BJ (cell line): ENCODE data around the gene BCAS4. TPM values are rescaled to one million over a fixed set of nuclear protein-coding genes. Genes with fewer than 3 reads are reported as not detected.
A peak's percentile ranks its signal among the peaks of the same experiment; 100 is the strongest.

ENCODE experiments used
- CTCF ChIA-PET: fragments of 350-600 bp; formaldehyde crosslinking; extraction: SDS; loops from one replicate; lab custom pipeline; 2021; ENCODE audit warnings: antibody characterized with exemption, inconsistent platforms; lab: Yijun Ruan, JAX
- POLR2A ChIA-PET: fragments of 300-600 bp; sonication (Branson Sonifier 250); formaldehyde crosslinking; extraction: SDS; loops from one replicate; lab custom pipeline; 2021; ENCODE audit warnings: antibody characterized with exemption; lab: Charles Lee
- DNase-seq: peaks from one replicate; pipeline ENCODE4 v3.0.0-alpha.2; 2011; ENCODE audit warnings: low read depth
- H3K27me3 ChIP-seq: 2 replicates; pipeline ENCODE4 v1.6.0; 2011; ENCODE audit warnings: low read length; ENCODE audit not compliant: control insufficient read depth, insufficient read depth
- H3K36me3 ChIP-seq: 2 replicates; pipeline ENCODE4 v1.5.1; 2011; ENCODE audit warnings: low read length; ENCODE audit not compliant: control insufficient read depth, insufficient read depth
- H3K4me3 ChIP-seq: 2 replicates; pipeline ENCODE4 v1.5.1; 2011; ENCODE audit warnings: low read depth, mild to moderate bottlenecking, control low read depth, low read length
- polyA plus RNA-seq: library from polyadenylated mRNA; depleted of rRNA; stranded (reverse); fragments of >200 nt; gene quantifications from 2 replicates; pipeline ENCODE4 v1.2.3, GENCODE V29; 2011
- TF ChIP-seq, protein P1 (sequence below): IDR thresholded peaks from 2 replicates; pipeline ENCODE4 v1.5.1; 2011; ENCODE audit warnings: low read depth, mild to moderate bottlenecking, control low read depth, inconsistent platforms, low read length, moderate library complexity; ENCODE audit not compliant: insufficient read depth

The BCAS4 gene
- polyA plus RNA-seq, 1 experiment, result 31.6 TPM

DNA sequence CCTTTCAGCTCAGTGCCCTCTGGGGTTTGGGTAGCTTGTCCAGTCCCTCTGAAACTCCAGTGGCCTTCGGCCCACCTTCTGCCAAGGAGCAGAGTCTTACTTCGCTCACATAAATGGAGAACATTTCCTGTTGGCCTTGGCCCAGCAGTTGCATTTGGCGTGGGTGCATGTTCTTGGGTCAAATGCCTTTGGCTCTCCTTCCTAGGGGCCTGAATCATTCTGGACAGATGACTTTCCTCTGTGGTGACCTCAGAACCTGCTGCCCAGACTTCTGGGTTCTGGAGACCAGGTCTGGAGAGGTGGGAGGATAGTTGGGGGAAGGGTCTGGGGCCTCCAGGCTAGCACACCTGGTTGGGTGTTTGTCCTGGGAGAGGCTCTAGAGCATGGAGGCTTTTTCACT is 29.3 kb downstream of the BCAS4 start:
- ChIA-PET POLR2A (no interaction called here), CTCF (interaction anchor here (1.0 to 4.4 kb wide), 7 partner anchors 9 to 105 kb away, joined by 3 to 33 read pairs (median 3); partner anchors contain the start of gene BCAS4)
- Histone ChIP-seq H3K36me3 (no peaks in the 10 kb centered on the region; the same call in 1 of the 2 replicates), H3K27me3 (no peaks in the 10 kb centered on the region), H3K4me3 (no peak overlapping the region)
- peak; percentile 64 for DNase-seq
- TF ChIP-seq, protein P1, sequence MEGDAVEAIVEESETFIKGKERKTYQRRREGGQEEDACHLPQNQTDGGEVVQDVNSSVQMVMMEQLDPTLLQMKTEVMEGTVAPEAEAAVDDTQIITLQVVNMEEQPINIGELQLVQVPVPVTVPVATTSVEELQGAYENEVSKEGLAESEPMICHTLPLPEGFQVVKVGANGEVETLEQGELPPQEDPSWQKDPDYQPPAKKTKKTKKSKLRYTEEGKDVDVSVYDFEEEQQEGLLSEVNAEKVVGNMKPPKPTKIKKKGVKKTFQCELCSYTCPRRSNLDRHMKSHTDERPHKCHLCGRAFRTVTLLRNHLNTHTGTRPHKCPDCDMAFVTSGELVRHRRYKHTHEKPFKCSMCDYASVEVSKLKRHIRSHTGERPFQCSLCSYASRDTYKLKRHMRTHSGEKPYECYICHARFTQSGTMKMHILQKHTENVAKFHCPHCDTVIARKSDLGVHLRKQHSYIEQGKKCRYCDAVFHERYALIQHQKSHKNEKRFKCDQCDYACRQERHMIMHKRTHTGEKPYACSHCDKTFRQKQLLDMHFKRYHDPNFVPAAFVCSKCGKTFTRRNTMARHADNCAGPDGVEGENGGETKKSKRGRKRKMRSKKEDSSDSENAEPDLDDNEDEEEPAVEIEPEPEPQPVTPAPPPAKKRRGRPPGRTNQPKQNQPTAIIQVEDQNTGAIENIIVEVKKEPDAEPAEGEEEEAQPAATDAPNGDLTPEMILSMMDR, result no peak

DNA sequence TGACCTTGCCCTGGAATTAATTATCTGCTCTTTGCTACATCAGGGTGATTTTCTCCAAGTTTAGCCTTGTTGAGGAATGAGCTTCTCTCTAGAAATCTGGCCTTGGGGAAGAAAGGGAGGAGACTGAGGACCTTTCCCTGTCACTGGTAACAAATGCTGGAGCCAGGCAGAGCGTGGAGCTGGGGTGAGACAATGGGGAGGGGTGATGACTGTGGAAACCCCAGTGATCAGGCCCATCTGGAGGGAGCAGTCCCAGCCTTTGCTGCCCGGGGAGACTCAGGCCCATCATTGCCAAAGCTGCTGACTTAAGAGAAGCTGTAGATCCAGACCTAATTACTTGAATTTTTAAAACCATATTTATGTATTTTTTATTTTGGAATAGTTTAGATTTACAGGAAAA is 31.3 kb downstream of the BCAS4 start:
- Histone ChIP-seq H3K4me3 (no peak overlapping the region), H3K27me3 (no peaks in the 10 kb centered on the region), H3K36me3 (peaks cover 2% of the 10 kb centered on the region; the same call in 1 of the 2 replicates)
- DNase-seq, result no peak
- ChIA-PET CTCF (interaction anchor here (1.2 to 1.7 kb wide), 4 partner anchors 31 to 104 kb away, joined by 4 to 11 read pairs (median 4); partner anchors contain the start of gene BCAS4), POLR2A (interaction anchor here (0.6 kb wide), 1 partner anchor 9 kb away, joined by 15 read pairs; no protein-coding TSS in a partner anchor)
- TF ChIP-seq, protein P1, result no peak

- ChIA-PET POLR2A (no interaction called here), CTCF (interaction anchor here (0.9 to 1.3 kb wide), 3 partner anchors 9 to 103 kb away, joined by 3 to 4 read pairs (median 3); partner anchors contain the start of gene ADNP)
Measured at GRCh38 chr20:50828363-50829136, 33.7 kb downstream of the BCAS4 start.

DNA sequence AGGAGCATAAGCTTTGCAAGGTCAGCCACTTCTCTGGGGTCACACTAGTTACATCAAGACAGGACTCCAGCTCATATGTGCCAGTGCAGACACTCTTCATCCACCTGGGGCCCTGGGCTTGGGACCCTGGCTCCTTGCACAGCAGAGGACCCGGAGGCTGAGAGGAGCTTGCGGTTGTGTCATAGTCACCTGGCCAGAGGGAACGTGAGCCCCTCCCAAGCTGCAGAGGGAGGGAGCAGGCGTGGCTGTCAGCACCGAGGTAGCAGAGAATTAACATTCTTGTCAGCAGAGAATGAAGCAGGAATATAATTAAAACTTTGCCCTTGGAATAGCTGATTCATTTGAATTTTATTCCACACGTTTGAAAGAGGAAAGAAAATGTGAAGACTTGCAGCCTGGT is 36.8 kb downstream of the BCAS4 start:
- ChIA-PET POLR2A (no interaction called here), CTCF (interaction anchor here (1.1 to 1.8 kb wide), 2 partner anchors 12 to 37 kb away, joined by 3 to 6 read pairs; partner anchors contain the start of gene BCAS4)
- no peaks in the 10 kb centered on the region for H3K27me3 ChIP-seq
- TF ChIP-seq, protein P1, result no peak
- H3K4me3 ChIP-seq, result no peak overlapping the region
- DNase-seq, result no peak
- peaks cover 3% of the 10 kb centered on the region for H3K36me3 ChIP-seq

More at GRCh38 chr20:50828363-50829136, 33.7 kb downstream of the BCAS4 start:
- TF ChIP-seq, protein P1, result no peak
- H3K36me3 ChIP-seq, result peaks cover 3% of the 10 kb centered on the region
- no peak for DNase-seq
- H3K27me3 ChIP-seq, result no peaks in the 10 kb centered on the region
- H3K4me3 ChIP-seq, result no peak overlapping the region

DNA sequence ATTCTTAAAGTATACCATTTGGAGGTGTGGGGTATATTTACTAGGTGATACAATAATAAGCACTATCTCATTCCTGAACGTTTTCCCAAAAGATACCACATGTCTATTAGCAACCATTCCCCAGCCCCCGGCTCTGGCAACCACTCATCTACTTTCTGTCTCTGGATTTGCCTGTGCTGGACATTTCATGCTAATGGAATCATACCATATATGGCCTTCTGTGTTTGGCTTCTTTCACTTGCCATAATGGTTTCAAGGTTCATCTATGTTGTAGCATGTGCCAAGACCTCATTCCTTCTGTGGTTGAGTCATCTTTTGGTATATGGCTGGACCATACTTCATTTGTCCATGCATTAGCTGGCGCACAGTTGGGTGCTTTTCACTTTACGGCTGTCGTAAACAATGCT is 39.7 kb downstream of the BCAS4 start:
- peak; percentile 56 for DNase-seq
- Histone ChIP-seq H3K4me3 (no peak overlapping the region), H3K27me3 (no peaks in the 10 kb centered on the region), H3K36me3 (peaks cover 3% of the 10 kb centered on the region)
- CTCF ChIA-PET, result no interaction called here
- POLR2A ChIA-PET, result no interaction called here
- TF ChIP-seq, protein P1, result no peak
